Measurements from ENCODE around the gene LOC128125822. TPM values are rescaled to one million over a fixed set of nuclear protein-coding genes. Genes with fewer than 3 reads are reported as not detected.

Gene LOC128125822

DNA sequence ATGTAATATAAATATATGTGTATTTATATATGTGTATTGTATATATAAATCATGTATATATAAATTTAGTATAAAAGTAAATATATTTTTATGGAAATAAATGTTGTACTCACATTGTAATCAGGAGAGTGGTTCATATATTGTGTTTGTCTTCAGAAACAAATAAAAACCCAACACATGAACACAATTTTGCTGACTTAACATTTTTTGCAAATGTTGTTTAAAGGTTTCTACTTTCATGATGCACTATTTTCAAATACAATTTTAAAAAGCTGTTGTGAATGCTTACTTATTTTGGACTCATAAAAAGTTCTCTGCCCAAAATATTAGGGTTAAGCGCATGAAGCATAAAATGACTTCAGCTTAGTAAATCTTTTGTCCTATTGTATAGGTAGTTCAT lies 39.3 kb downstream of the LOC128125822 start:
- no peak for ATAC-seq (ENCODE audit: poor library complexity)
- intact Hi-C loops (cut with DNase I), result no loop called here
- no peak for DNase-seq

DNA sequence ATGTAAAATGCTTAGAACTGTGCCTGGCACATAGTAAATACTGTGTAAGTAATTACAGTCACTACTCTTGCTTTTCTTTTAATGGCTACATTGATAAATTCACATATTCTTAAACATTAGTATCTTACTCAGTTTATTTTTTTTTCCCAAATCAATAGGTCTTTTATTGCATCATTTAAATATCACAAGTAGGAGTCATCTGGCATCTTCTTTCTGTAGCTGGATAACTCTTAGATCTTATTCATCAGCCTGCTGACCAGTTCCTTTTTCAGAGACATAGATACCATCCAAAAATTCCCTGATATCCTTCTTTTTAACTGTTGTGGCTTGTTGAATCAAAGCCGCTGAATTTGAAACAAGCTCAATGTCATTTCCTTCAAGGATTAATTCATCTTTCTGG lies 43.3 kb downstream of the LOC128125822 start:
- no peak for DNase-seq
- ATAC-seq (ENCODE audit: poor library complexity), result no peak
- intact Hi-C loops (cut with DNase I), result no loop called here

Other genes starting within 250 kb of the LOC128125822 start
- gene PTP4A1, start within 50 bp of the LOC128125822 start, total RNA-seq, result 33.7 TPM
- 34.2 TPM for gene PHF3, start 63.3 kb downstream of the LOC128125822 start, total RNA-seq